ENCODE measurements around the gene COG7.

DNA sequence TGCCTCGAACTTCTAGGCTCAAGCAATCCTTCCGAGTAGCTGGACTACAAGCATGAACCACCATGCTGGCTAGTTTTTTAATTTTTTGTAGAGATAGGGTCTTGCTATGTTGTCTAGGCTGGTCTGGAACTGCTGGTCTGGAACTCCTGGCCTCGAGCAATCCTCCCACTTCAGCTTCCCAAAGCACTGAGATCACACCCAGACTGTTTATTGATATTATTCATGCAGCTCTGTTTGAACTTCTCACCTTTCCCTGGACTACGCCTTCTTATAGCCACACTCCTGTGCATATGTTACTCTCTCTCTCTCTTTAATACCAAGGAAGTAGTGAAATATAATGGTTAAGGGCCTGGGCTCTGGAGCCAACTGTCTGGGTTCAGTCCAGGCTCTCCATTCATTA is 4.6 kb downstream of the COG7 start:
- TF ChIP-seq POLR2A (IDR thresholded peaks at IDR 0.05) (peak; percentile 22), CTCF (IDR thresholded peaks at IDR 0.05) (no peak), EP300 (IDR thresholded peaks at IDR 0.05; ENCODE audit: low read depth) (no peak)

All from transverse colon (tissue), 3 donors.